H1 (cell line): Measurements from ENCODE around the gene PLXNB2. TPM values are rescaled to one million over a fixed set of nuclear protein-coding genes. Genes with fewer than 3 reads are reported as not detected.

ENCODE experiments used
- CTCF ChIA-PET: fragments of 300-600 bp; sonication (Branson Sonifier 250); formaldehyde crosslinking; loops from one replicate; lab custom pipeline; 2021; ENCODE audit not compliant: partially characterized antibody; lab: Charles Lee
- POLR2A ChIA-PET: fragments of 300-600 bp; sonication (Branson Sonifier 250); formaldehyde crosslinking; loops from one replicate; lab custom pipeline; 2021; ENCODE audit warnings: inconsistent platforms; ENCODE audit not compliant: partially characterized antibody; lab: Charles Lee
- DNase-seq, 2 experiments: peaks; one replicate each; pipeline versions ENCODE4 v3.0.0 to v3.0.0-alpha.2; 2010 to 2022; ENCODE audit warnings: low spot score in 2 of 2, low read depth in 1 of 2, mixed read lengths in 1 of 2
- FAIRE-seq: peaks from 2 replicates; lab custom pipeline; 2011; peaks lifted over from hg19 to GRCh38; lab: Jason Lieb, UNC
- H2AFZ ChIP-seq: 2 replicates; pipeline ENCODE4 v1.8.1; 2012; ENCODE audit warnings: low read length, inconsistent platforms
- H2AK5ac ChIP-seq: 2 replicates; pipeline ENCODE4 v1.6.1; 2013; ENCODE audit warnings: low read depth, low read length
- H2BK120ac ChIP-seq: replicated peaks from 2 replicates; pipeline ENCODE3; 2013; ENCODE audit warnings: low read depth, low read length, inconsistent platforms
- H2BK12ac ChIP-seq: 2 replicates; pipeline ENCODE4 v1.6.1; 2013; ENCODE audit warnings: low read depth, low read length
- H2BK15ac ChIP-seq: 2 replicates; pipeline ENCODE4 v1.6.1; 2013; ENCODE audit warnings: low read length
- H2BK20ac ChIP-seq: 2 replicates; pipeline ENCODE4 v1.6.1; 2013; ENCODE audit warnings: low read length
- H2BK5ac ChIP-seq: 2 replicates; pipeline ENCODE4 v1.6.1; 2013; ENCODE audit warnings: low read depth, low read length
- H3K14ac ChIP-seq: 2 replicates; pipeline ENCODE4 v1.6.1; 2013; ENCODE audit warnings: inconsistent platforms; ENCODE audit not compliant: insufficient read length
- H3K18ac ChIP-seq: 2 replicates; pipeline ENCODE4 v1.6.1; 2013; ENCODE audit warnings: low read length; ENCODE audit errors: extremely low read depth
- H3K23ac ChIP-seq: 2 replicates; pipeline ENCODE4 v1.6.1; 2013; ENCODE audit warnings: inconsistent platforms; ENCODE audit not compliant: insufficient read length
- H3K23me2 ChIP-seq: 2 replicates; pipeline ENCODE4 v1.6.1; 2013; ENCODE audit warnings: low read depth, low read length
- H3K27ac ChIP-seq: 2 replicates; pipeline ENCODE4 v1.6.1; 2011; ENCODE audit warnings: low read depth, low read length, inconsistent platforms
- H3K27me3 ChIP-seq, 4 experiments: replicated peaks in 1 of 4; 1 replicate in 1 of 4; 2 replicates in 3 of 4; pipeline versions ENCODE4 v1.6.1 to v1.8.1; 2011 to 2013; ENCODE audit warnings: low read length in 3 of 4, mild to moderate bottlenecking in 3 of 4, inconsistent platforms in 2 of 4, mixed read lengths in 2 of 4, moderate library complexity in 1 of 4; ENCODE audit not compliant: control insufficient read depth in 3 of 4, insufficient read depth in 3 of 4; ENCODE audit errors: extremely low read depth in 1 of 4
- H3K36me3 ChIP-seq, 4 experiments: 2 replicates each; pipeline versions ENCODE4 v1.6.1 to v1.8.1; 2011 to 2013; ENCODE audit warnings: mild to moderate bottlenecking in 4 of 4, low read length in 3 of 4, moderate library complexity in 2 of 4, control low read depth in 1 of 4, inconsistent platforms in 1 of 4; ENCODE audit not compliant: insufficient read depth in 4 of 4, control insufficient read depth in 2 of 4
- H3K4ac ChIP-seq: replicated peaks from 2 replicates; pipeline ENCODE3; 2013; ENCODE audit warnings: low read length, low read depth, mixed read lengths, inconsistent platforms; ENCODE audit not compliant: insufficient read length
- H3K4me1 ChIP-seq, 4 experiments: replicated peaks in 1 of 4; 1 replicate in 1 of 4; 2 replicates in 3 of 4; pipeline versions ENCODE4 v1.6.1 to v1.8.1; 2011 to 2013; ENCODE audit warnings: low read length in 3 of 4, inconsistent platforms in 2 of 4, mixed read lengths in 1 of 4; ENCODE audit not compliant: insufficient read depth in 4 of 4, control insufficient read depth in 3 of 4
- H3K4me2 ChIP-seq, 2 experiments: 2 replicates each; pipeline versions ENCODE4 v1.6.1 to v1.8.1; 2011 to 2013; ENCODE audit warnings: low read depth in 2 of 2, low read length in 2 of 2, control low read depth in 1 of 2, inconsistent platforms in 1 of 2, mild to moderate bottlenecking in 1 of 2; ENCODE audit not compliant: insufficient read depth in 1 of 2
- H3K4me3 ChIP-seq, 4 experiments: fragments of 200-600, 300-600 bp in 1 of 4; sonication (generic), shearing (Covaris generic), sonication (Bioruptor Twin) in 1 of 4; 2 replicates each; pipeline versions ENCODE4 v1.5.1 to v1.8.1; 2011 to 2016; ENCODE audit warnings: low read length in 4 of 4, low read depth in 3 of 4, control low read depth in 2 of 4, inconsistent platforms in 2 of 4, mild to moderate bottlenecking in 2 of 4, mixed read lengths in 1 of 4, moderate library complexity in 1 of 4; ENCODE audit not compliant: insufficient read depth in 2 of 4; ENCODE audit errors: extremely low read depth in 1 of 4
- H3K56ac ChIP-seq: replicated peaks from 2 replicates; pipeline ENCODE3; 2013; ENCODE audit warnings: low read depth, mild to moderate bottlenecking, mixed read lengths, low read length, inconsistent platforms; ENCODE audit not compliant: insufficient read length
- H3K79me1 ChIP-seq: 2 replicates; pipeline ENCODE4 v1.6.1; 2013; ENCODE audit warnings: low read depth, low read length, control low read depth
- H3K79me2 ChIP-seq, 2 experiments: 2 replicates each; pipeline versions ENCODE4 v1.6.1 to v1.8.1; 2012 to 2013; ENCODE audit warnings: low read length in 2 of 2, mild to moderate bottlenecking in 2 of 2, inconsistent platforms in 1 of 2; ENCODE audit not compliant: insufficient read depth in 2 of 2, control insufficient read depth in 1 of 2
- H3K9ac ChIP-seq, 4 experiments: replicated peaks in 1 of 4; 1 replicate in 1 of 4; 2 replicates in 3 of 4; pipeline versions ENCODE4 v1.6.1 to v1.8.1; 2011 to 2013; ENCODE audit warnings: low read depth in 3 of 4, low read length in 3 of 4, control low read depth in 2 of 4, mild to moderate bottlenecking in 2 of 4, moderate library complexity in 2 of 4, inconsistent platforms in 1 of 4; ENCODE audit errors: extremely low read depth in 1 of 4
- H3K9me3 ChIP-seq, 2 experiments: 2 replicates each; pipeline versions ENCODE4 v1.6.1 to v1.8.1; 2012 to 2013; ENCODE audit warnings: mild to moderate bottlenecking in 2 of 2, moderate library complexity in 2 of 2, control low read depth in 1 of 2, inconsistent platforms in 1 of 2, low read depth in 1 of 2, low read length in 1 of 2, mixed read lengths in 1 of 2; ENCODE audit not compliant: insufficient read depth in 2 of 2
- H4K20me1 ChIP-seq, 2 experiments: replicated peaks in 1 of 2; 2 replicates each; pipeline versions ENCODE3 to v1.8.1; 2011 to 2013; ENCODE audit warnings: inconsistent platforms in 2 of 2, low read length in 2 of 2, mild to moderate bottlenecking in 1 of 2; ENCODE audit not compliant: insufficient read depth in 2 of 2, control insufficient read depth in 1 of 2
- H4K5ac ChIP-seq: 2 replicates; pipeline ENCODE4 v1.6.1; 2013; ENCODE audit warnings: low read length, low read depth, mixed read lengths, inconsistent platforms; ENCODE audit not compliant: insufficient read length
- H4K8ac ChIP-seq: 2 replicates; pipeline ENCODE4 v1.8.0; 2013; ENCODE audit warnings: mild to moderate bottlenecking, moderate library complexity, low read length, inconsistent platforms; ENCODE audit not compliant: insufficient read depth; ENCODE audit errors: extremely low read depth
- H4K91ac ChIP-seq: replicated peaks from 2 replicates; pipeline ENCODE3; 2013; ENCODE audit warnings: low read length, mixed read lengths, inconsistent platforms; ENCODE audit not compliant: insufficient read length
- SP4 ChIP-seq: IDR thresholded peaks from 2 replicates; pipeline ENCODE4 v1.6.1; 2012; ENCODE audit warnings: low read length, inconsistent platforms
- WGBS, 2 experiments: shearing (Covaris generic) in 1 of 2; methylation state at CpG; one replicate each; pipeline versions ENCODE4 v1.1.6 to v1.1.7; 2013 to 2015; ENCODE audit warnings: low lambda C conversion rate in 2 of 2, mixed read lengths in 2 of 2, inconsistent platforms in 1 of 2, low coverage in 1 of 2, missing lambda C conversion rate in 1 of 2; ENCODE audit not compliant: insufficient replicate concordance in 2 of 2, insufficient coverage in 1 of 2, insufficient read length in 1 of 2; ENCODE audit errors: extremely low coverage in 1 of 2, missing lambda C conversion rate in 1 of 2; 5-methylcytosine and 5-hydroxymethylcytosine counted together
- polyA plus RNA-seq, 7 experiments: library from polyadenylated mRNA; depleted of rRNA in 3 of 7; stranded (reverse) in 5 of 7; unstranded in 2 of 7; fragments of >200 nt in 5 of 7; fragments of 200-250 nt in 2 of 7; gene quantifications; 1 replicate in 5 of 7; 2 replicates in 1 of 7; 4 replicates in 1 of 7; pipeline versions ENCODE4 v1.2.1 to v1.2.3, GENCODE V29; 2011 to 2013; ENCODE audit warnings: missing spikeins in 2 of 7, mixed read lengths in 2 of 7
- total RNA-seq: library from RNA; stranded (reverse); fragmentation: NEBNext Ultra II Directional; extraction: Animal tissue kit (Norgen Biotek cat#: 25700); gene quantifications from 2 replicates; pipeline ENCODE4 v1.2.1, GENCODE V29; 2021

PLXNB2 gene
- total and polyA plus RNA-seq, 2 of the 8 experiments (the other 6 are each of a cell fraction or from before 2014, with no cell fraction given): 58.3 to 92.8 TPM

- H3K56ac ChIP-seq: no peak overlapping the region
- H4K20me1 ChIP-seq: peaks cover 9 to 14% of the 10 kb centered on the region in 2 experiments
- no peak overlapping the region for H3K9ac ChIP-seq
- H3K4me3 ChIP-seq: no peak overlapping the region
- CTCF ChIA-PET: no interaction called here
- no peak for DNase-seq
- H3K4me2 ChIP-seq: no peak overlapping the region
- no peak overlapping the region for H3K23ac ChIP-seq
- no peak overlapping the region for H4K5ac ChIP-seq
- POLR2A ChIA-PET: interaction anchor here (1.0 kb wide), 1 partner anchor 13 kb away, joined by 3 read pairs; no protein-coding TSS in a partner anchor
- H2BK20ac ChIP-seq: no peak overlapping the region
- peaks cover 3% of the 10 kb centered on the region; the same call in 1 of the 2 replicates for H3K23me2 ChIP-seq
- WGBS, 2 experiments: 95 to 100% methylated on average over 4 to 8 of the region's 8 CpGs
- no peaks in the 10 kb centered on the region for H3K9me3 ChIP-seq
- no peak overlapping the region for H4K91ac ChIP-seq
- no peak overlapping the region for H3K18ac ChIP-seq
- H3K4ac ChIP-seq: no peak overlapping the region
- H2BK120ac ChIP-seq: no peak overlapping the region
- TF ChIP-seq SP4: no peak
- TF ChIP-seq, all 59 proteins: peak for 0
- H3K27me3 ChIP-seq: no peaks in the 10 kb centered on the region
- no peak overlapping the region for H2BK5ac ChIP-seq
- H2BK15ac ChIP-seq: no peak overlapping the region
- H3K36me3 ChIP-seq: no peaks in the 10 kb centered on the region
- no peak overlapping the region for H3K14ac ChIP-seq
- no peak for FAIRE-seq
- H2BK12ac ChIP-seq: no peak overlapping the region
- H3K27ac ChIP-seq: no peak overlapping the region
- H4K8ac ChIP-seq: no peak overlapping the region
- H2AK5ac ChIP-seq: no peak overlapping the region
- H3K79me2 ChIP-seq: peaks cover 0 to 17% of the 10 kb centered on the region in 2 experiments; a peak in 2 of 4 replicates
- peaks cover 6% of the 10 kb centered on the region for H3K79me1 ChIP-seq
- H2AFZ ChIP-seq: no peak overlapping the region
- H3K4me1 ChIP-seq: no peaks in the 10 kb centered on the region; a peak in 1 of 7 replicates
Measured at GRCh38 chr22:50347157-50347556, 39.7 kb upstream of the PLXNB2 start.
